Stomach (tissue), 4 donors: ENCODE measurements around the gene CCDC88C.

Experiments used
- CTCF ChIP-seq, 7 experiments: fragments of 450-650 bp in 4 of 7; fragments of 200-600 bp in 3 of 7; sonication (generic) in 3 of 7; IDR thresholded peaks; one replicate each; pipeline ENCODE4 v1.5.1; 2016 to 2019; ENCODE audit warnings: antibody characterized with exemption in 7 of 7, control low read depth in 2 of 7, mild to moderate bottlenecking in 1 of 7
- POLR2A ChIP-seq, 4 donors: fragments of 450-650 bp; IDR thresholded peaks; one replicate each; pipeline ENCODE4 v1.6.1; 2016; ENCODE audit warnings: antibody characterized with exemption in 4 of 4, control low read depth in 2 of 4, mild to moderate bottlenecking in 1 of 4, moderate library complexity in 1 of 4
- POLR2AphosphoS5 ChIP-seq, 3 donors: sonication (generic); formaldehyde crosslinking; IDR thresholded peaks; one replicate each; pipeline ENCODE4 v1.6.1; 2016; ENCODE audit warnings: antibody characterized with exemption in 3 of 3

GRCh38 chr14:91295851-91296796, 121.5 kb downstream of the CCDC88C start:
- TF ChIP-seq CTCF (IDR thresholded peaks at IDR 0.05) = no peak
- TF ChIP-seq POLR2A (IDR thresholded peaks at IDR 0.05) = no peak
- no peak for TF ChIP-seq POLR2AphosphoS5 (IDR thresholded peaks at IDR 0.05)
